GM18505 (cell line): ENCODE measurements around the gene USP25.

Source experiments
- ATAC-seq: cut with Tn5 transposase; IDR thresholded peaks from one replicate; pipeline ENCODE4 v1.9.1; 2021; ENCODE audit not compliant: unreplicated experiment
- POLR2A ChIP-seq: IDR thresholded peaks from 4 replicates; pipeline ENCODE4 v1.6.1; 2011; ENCODE audit warnings: borderline replicate concordance; ENCODE audit not compliant: insufficient read depth, insufficient read length; ENCODE audit errors: extremely low read depth

Gene USP25

DNA sequence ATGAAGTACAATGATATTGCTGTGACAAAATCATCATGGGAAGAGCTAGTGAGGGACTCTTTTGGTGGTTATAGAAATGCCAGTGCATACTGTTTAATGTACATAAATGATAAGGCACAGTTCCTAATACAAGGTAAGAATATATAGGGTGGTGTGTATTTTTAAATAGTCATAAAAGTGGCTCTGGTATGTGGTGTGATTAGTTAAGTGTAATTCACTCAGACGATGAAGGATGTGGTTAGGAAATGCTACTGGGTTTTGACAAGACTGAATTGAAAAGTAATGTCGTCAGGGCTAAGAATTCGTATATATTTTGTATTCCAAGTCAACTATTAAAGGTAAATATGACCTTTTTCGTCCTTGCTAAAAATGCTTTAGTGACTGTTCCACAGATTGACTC, 101.7 kb downstream of the USP25 start:
- no peak for ATAC-seq
- no peak for TF ChIP-seq POLR2A

DNA sequence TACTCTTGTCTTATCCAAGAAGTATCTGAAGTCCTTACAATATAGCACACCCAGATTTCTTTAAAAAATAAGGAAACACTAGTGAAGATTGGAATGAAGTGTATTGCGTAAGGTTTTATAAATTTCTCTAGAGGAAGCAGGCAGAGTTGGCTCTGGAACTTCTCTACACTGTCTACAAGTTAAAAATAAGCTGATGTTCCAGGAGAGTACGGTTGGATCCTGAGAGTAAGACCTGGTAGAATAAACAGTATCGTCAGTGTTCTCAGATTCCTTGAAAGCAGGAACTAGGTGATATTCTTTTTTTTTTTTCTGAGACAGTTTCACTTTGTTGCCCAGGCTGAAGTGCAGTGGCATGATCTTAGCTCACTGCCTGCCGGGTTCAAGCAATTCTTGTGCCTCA, 107.9 kb downstream of the USP25 start:
- TF ChIP-seq POLR2A: no peak
- ATAC-seq: no peak

GRCh38 chr21:15839026-15839425, 109.2 kb downstream of the USP25 start:
- TF ChIP-seq POLR2A: no peak
- no peak for ATAC-seq

- no peak for ATAC-seq
- TF ChIP-seq POLR2A: no peak
Measured at GRCh38 chr21:15839601-15840000, 109.8 kb downstream of the USP25 start.

- no peak for TF ChIP-seq POLR2A
- ATAC-seq: no peak
Measured at GRCh38 chr21:15840406-15840805, 110.6 kb downstream of the USP25 start.

- ATAC-seq: no peak
- no peak for TF ChIP-seq POLR2A
Measured at GRCh38 chr21:15841856-15842564, 112.2 kb downstream of the USP25 start.

DNA sequence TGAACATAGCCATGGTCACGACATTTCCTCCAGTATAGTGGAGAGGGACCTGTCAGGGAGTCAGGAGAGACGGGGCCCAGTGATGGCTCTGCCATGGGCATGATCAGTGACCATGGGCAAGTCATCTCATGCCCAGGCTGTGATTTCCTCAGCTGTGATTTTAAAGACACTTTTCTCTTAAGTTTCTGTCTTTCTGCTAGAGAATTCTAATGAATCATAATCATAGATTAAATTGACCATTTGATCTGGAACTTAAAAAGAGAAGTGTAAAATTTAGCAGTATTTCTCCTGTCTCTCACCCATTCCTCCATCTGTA, 112.7 kb downstream of the USP25 start:
- no peak for ATAC-seq
- no peak for TF ChIP-seq POLR2A

DNA sequence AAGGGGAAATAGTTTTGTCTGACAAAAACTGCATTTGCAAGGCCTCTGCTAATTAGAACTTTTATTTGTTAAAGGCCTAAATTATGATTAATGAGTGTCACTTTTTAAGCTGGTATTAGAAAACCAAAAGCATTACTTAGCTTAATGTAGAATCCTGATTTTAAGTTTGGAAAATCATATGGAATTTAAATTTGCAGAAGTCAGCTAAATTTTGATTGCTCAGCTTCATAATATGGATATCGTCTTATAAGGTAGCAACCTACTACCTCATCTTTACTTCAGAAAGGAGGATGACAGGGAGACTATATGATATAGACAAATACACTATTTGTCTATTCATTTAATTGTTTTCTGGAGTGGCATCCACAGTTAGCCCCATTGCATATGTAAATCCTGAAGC, 114.0 kb downstream of the USP25 start:
- no peak for ATAC-seq
- TF ChIP-seq POLR2A: no peak

DNA sequence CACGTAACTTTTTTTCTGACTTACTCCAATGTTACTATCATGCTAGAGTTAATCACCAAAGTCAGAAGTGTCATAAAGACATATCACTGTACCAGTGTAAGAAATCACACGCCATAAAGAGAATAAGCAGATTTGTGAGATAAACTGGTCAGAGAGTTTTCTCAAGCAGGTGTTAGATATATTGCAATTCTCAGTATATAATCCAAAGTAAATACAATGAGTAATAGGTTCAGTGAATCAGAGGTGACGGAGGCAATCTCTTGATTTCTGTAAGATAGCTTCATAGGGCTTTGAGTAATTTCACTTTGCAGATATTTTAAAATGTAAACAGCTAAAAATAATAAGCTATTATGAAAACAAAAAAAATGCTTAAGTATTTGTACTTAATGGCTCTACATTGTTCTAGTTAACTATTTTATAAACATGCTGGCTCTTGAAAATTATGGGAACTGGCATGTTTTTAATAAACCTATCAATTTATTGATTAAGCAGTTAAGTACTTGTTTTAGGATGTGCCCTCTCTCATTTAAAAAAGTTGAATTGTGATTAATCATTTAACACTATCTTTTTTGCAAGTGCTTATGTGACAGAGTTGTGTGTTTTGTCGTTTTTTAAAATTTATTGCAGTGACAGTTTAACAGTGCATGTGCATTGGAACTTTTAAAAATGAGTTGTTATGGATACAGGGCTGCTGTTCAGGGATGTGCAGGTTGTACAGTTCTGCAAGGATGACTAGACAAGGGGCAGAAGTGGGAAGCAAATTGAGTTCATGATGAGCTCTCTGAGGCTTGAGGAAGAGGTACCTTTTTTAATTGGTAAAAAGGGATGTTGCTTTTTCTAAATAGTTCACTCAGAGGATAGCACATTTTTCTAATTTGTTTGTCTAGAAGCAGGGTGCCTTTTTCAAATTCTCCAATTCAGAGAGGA, 119.1 kb downstream of the USP25 start:
- no peak for ATAC-seq
- TF ChIP-seq POLR2A: no peak

- ATAC-seq: no peak
- TF ChIP-seq POLR2A: no peak
Measured at GRCh38 chr21:15849927-15850326, 120.1 kb downstream of the USP25 start.

DNA sequence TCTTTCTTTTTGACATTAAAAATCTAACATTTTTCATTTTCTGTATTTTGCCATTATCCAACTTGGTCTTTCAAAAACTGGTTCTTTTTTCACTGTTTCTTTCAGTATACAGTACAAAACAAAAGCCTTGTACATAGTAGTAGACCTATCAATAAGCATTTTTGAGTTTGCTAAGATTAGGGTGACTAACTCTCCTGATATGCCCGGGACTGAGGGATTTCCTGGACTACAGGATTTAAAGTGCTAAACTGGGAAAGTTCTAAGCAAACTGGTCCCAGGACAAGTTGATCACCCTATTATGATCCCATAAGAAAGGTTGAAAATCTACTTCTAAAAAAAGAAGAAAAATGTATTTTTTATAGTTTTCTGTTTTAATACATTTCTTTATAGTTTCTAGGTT, 120.9 kb downstream of the USP25 start:
- TF ChIP-seq POLR2A: no peak
- ATAC-seq: no peak

DNA sequence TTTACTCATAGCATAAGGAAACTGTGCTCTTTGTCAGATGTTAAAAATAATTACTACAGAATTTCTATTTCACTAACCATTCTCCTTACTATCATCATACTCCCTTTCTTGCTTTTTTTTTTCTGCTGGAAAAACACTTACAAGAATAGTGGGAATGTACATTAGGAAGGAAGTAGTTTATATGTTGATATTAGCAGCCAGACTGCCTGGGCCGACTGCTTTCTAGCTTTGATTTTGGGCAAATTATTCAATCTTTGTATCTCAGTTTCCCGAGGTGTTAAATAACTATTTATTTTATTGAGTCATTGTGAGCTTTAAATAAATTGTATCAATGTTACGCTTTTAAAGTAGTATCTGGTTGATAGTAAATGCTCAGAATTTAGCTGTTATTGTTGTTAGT, 122.4 kb downstream of the USP25 start:
- TF ChIP-seq POLR2A: no peak
- no peak for ATAC-seq

DNA sequence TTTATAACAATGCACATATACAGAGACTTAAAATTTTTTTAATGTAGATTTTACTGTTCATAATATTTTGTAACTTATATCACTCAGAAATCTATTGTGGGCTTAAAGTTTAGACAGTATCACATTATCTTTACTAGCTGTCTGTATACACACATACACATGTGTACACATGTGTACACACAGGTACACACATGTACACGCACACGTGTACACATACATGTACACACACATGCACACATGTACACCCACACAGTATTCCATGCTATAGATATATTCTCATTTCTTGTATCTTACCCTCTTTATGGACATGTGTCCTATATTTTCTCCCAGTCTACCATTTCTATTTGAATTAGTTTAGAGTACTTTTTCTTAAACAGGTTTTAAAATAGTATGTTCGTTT, 123.3 kb downstream of the USP25 start:
- ATAC-seq: no peak
- TF ChIP-seq POLR2A: no peak

- no peak for TF ChIP-seq POLR2A
- ATAC-seq: no peak
Measured at GRCh38 chr21:15856813-15857212, 127.0 kb downstream of the USP25 start.

DNA sequence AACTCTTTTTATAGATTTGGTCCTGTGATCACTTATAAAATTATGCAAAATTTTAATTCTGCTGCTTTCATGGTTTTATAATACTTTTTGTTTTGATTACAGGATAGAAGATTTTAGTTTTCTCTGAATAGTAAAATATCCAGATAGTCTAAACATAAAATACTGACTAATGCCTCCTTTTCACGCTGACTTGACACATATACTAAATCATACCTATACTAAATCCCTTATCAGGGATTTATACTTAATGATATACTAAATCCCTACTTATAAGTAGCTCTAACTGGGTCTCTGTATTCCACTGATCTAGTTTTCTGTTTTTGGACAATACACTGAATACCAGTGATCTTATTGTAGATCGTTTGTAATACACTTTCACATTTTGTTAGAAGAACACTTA, 128.0 kb downstream of the USP25 start:
- no peak for ATAC-seq
- no peak for TF ChIP-seq POLR2A

DNA sequence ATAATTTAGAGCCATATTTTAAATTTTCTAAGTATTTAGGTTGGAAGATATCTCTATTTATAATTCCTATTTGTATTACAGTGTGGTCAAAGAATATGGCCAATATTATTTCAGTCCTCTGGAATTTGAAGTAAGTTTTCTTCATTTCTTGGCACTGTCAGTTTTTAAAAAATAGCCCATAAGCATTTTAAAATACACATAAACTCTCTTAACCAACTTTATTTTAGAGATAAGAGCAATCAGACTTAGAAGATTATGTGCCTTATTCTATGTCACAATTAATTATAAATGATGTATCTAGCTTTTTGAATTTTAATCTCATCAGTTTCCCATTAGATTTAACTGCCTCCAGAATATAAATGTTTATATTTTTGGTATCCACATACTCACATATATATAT, 130.8 kb downstream of the USP25 start:
- TF ChIP-seq POLR2A: no peak
- no peak for ATAC-seq
